SU-DHL-6 (cell line): ENCODE results near the gene HSPA5.

Experiments
- H2AFZ ChIP-seq: fragments of 200-600 bp; sonication (generic); 2 replicates; pipeline ENCODE4 v1.6.1; 2014; ENCODE audit warnings: low read depth, mild to moderate bottlenecking, moderate library complexity, mixed read lengths, antibody characterized with exemption, low read length; ENCODE audit not compliant: severe bottlenecking
- H3F3A ChIP-seq: fragments of 200-600 bp; shearing (Covaris generic); 2 replicates; pipeline ENCODE4 v1.6.0; 2016; ENCODE audit warnings: antibody characterized with exemption, mild to moderate bottlenecking; ENCODE audit not compliant: insufficient read depth
- H3K27ac ChIP-seq: fragments of 200-600 bp; sonication (generic); 2 replicates; pipeline ENCODE4 v1.5.1; 2016; ENCODE audit warnings: low read depth, mild to moderate bottlenecking, low read length, moderate library complexity, mixed read lengths
- H3K27me3 ChIP-seq: fragments of 200-600 bp; sonication (generic), shearing (Covaris generic); 2 replicates; pipeline ENCODE4 v1.6.0; 2014; ENCODE audit warnings: mild to moderate bottlenecking, low read length
- H3K36me3 ChIP-seq: fragments of 200-600 bp; sonication (generic); 2 replicates; pipeline ENCODE4 v1.6.1; 2014; ENCODE audit warnings: mild to moderate bottlenecking, low read length, mixed read lengths
- H3K4me2 ChIP-seq: fragments of 300-600, 200-600 bp; shearing (Covaris generic), sonication (generic); 2 replicates; pipeline ENCODE4 v1.6.0; 2014; ENCODE audit warnings: low read length, low read depth, mild to moderate bottlenecking; ENCODE audit not compliant: poor library complexity, severe bottlenecking
- H3K4me3 ChIP-seq: fragments of 200-600 bp; sonication (generic); 2 replicates; pipeline ENCODE4 v1.5.1; 2014; ENCODE audit warnings: antibody characterized with exemption, low read length, mild to moderate bottlenecking, mixed read lengths; ENCODE audit not compliant: insufficient read depth, poor library complexity, severe bottlenecking
- H3K79me2 ChIP-seq: fragments of 200-600 bp; sonication (generic); 2 replicates; pipeline ENCODE4 v1.6.1; 2014; ENCODE audit warnings: mild to moderate bottlenecking, low read length, moderate library complexity; ENCODE audit not compliant: insufficient read depth
- H3K9ac ChIP-seq: fragments of 200-600 bp; sonication (generic); 2 replicates; pipeline ENCODE4 v1.7.0; 2014; ENCODE audit warnings: mild to moderate bottlenecking, low read length
- H3K9me2 ChIP-seq: fragments of 200-600 bp; sonication (generic); replicated peaks from 2 replicates; pipeline ENCODE4 v1.6.1; 2014; ENCODE audit warnings: low read length; ENCODE audit not compliant: insufficient read depth
- H3K9me3 ChIP-seq: fragments of 200-600 bp; sonication (generic); 2 replicates; pipeline ENCODE4 v1.6.1; 2014; ENCODE audit warnings: low read length, mixed read lengths; ENCODE audit not compliant: insufficient read depth
- H4K20me1 ChIP-seq: fragments of 200-600 bp; sonication (generic); 2 replicates; pipeline ENCODE4 v1.6.1; 2014; ENCODE audit warnings: low read depth, mild to moderate bottlenecking, antibody characterized with exemption, low read length, moderate library complexity, mixed read lengths
- EZH2phosphoT487 ChIP-seq: fragments of 200-600 bp; sonication (generic), shearing (Covaris generic); conservative IDR thresholded peaks from 2 replicates; pipeline ENCODE4 v1.6.1; 2018; ENCODE audit warnings: mild to moderate bottlenecking, antibody characterized with exemption, low read length, moderate library complexity, mixed read lengths
- TF ChIP-seq, protein P1 (sequence below): fragments of 200-600 bp; sonication (generic); IDR thresholded peaks from one replicate; pipeline ENCODE4 v1.5.1; 2017; ENCODE audit warnings: antibody characterized with exemption, mild to moderate bottlenecking, low read length, moderate library complexity; ENCODE audit not compliant: insufficient read depth, poor library complexity, severe bottlenecking

The HSPA5 gene

DNA sequence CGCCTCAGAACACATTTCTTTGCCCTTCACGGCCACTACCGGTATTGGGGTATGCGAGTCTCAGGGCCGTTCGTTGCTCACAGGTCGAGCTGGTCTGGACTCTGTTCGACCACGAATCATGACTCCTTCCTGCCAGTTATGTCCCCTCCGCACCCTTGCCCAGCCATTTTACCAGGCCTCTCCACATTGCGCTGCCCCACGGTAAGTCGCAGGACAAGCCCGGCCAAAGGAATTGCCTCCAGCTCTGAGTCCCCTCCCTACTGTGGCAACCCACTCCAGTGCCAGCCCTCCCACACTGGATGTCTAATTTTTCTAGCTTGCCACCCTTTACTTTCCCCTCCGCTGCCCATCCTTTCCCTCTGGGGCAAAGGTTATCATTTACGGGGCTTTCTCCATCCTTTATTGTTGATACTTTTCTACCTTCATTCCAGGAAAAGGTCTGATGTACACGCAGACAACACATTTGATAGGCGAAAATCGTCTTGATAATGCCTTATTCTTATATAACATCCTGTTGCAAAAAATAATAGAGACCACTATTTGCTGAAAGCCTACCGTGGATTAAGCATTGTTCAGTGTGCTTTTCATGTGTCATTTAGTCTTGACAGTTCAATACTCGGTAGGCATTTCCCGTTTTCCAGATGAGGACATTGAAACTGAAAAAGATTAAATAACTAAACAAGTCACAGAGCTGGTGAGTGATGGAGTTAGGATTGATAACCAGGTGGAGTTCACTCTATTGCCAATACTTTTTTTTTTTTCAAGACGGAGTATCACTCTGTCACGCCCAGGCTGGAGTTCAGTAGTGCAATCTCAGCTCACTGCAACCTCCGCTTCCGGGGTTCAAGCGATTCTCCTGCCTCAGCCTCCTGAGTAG, 958 bp upstream of the HSPA5 start:
- peaks cover 22% of the 10 kb centered on the region; the same call in 1 of the 2 replicates for H4K20me1 ChIP-seq
- H2AFZ ChIP-seq = peak overlapping the region; percentile 43
- H3K4me2 ChIP-seq = peak overlapping the region; percentile 93
- H3K9me2 ChIP-seq = no peaks in the 10 kb centered on the region
- H3K4me3 ChIP-seq = peak overlapping the region; percentile 70
- peaks cover 34% of the 10 kb centered on the region for H3F3A ChIP-seq
- peak overlapping the region; percentile 52 for H3K27ac ChIP-seq
- H3K9me3 ChIP-seq = no peaks in the 10 kb centered on the region
- H3K36me3 ChIP-seq = peaks cover 26% of the 10 kb centered on the region
- H3K79me2 ChIP-seq = peaks cover 39% of the 10 kb centered on the region
- TF ChIP-seq, protein P1, sequence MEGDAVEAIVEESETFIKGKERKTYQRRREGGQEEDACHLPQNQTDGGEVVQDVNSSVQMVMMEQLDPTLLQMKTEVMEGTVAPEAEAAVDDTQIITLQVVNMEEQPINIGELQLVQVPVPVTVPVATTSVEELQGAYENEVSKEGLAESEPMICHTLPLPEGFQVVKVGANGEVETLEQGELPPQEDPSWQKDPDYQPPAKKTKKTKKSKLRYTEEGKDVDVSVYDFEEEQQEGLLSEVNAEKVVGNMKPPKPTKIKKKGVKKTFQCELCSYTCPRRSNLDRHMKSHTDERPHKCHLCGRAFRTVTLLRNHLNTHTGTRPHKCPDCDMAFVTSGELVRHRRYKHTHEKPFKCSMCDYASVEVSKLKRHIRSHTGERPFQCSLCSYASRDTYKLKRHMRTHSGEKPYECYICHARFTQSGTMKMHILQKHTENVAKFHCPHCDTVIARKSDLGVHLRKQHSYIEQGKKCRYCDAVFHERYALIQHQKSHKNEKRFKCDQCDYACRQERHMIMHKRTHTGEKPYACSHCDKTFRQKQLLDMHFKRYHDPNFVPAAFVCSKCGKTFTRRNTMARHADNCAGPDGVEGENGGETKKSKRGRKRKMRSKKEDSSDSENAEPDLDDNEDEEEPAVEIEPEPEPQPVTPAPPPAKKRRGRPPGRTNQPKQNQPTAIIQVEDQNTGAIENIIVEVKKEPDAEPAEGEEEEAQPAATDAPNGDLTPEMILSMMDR = no peak
- no peak for TF ChIP-seq EZH2phosphoT487
- peak overlapping the region; percentile 83 for H3K9ac ChIP-seq
- H3K27me3 ChIP-seq = no peaks in the 10 kb centered on the region

DNA sequence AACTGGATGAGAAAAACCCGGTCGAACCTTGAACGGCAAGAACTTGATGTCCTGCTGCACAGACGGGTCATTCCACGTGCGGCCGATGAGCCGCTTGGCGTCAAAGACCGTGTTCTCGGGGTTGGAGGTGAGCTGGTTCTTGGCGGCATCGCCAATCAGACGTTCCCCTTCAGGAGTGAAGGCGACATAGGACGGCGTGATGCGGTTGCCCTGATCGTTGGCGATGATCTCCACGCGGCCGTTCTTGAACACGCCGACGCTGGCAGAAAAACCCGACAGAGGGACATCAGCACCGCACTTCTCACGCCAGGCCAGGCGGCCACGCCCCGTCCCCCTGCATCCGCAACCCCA, 519 bp downstream of the HSPA5 start:
- no peak for TF ChIP-seq EZH2phosphoT487
- TF ChIP-seq, protein P1 = no peak
- Histone ChIP-seq H2AFZ (no peak overlapping the region), H3K36me3 (peaks cover 31% of the 10 kb centered on the region), H3K9ac (peak overlapping the region; percentile 91), H3K79me2 (peaks cover 42% of the 10 kb centered on the region), H3K27ac (peak overlapping the region; percentile 60), H3F3A (peaks cover 48% of the 10 kb centered on the region), H3K27me3 (no peaks in the 10 kb centered on the region), H3K4me3 (peak overlapping the region; percentile 80), H3K9me3 (no peaks in the 10 kb centered on the region), H3K4me2 (peak overlapping the region; percentile 81), H4K20me1 (peaks cover 22% of the 10 kb centered on the region; the same call in 1 of the 2 replicates), H3K9me2 (no peaks in the 10 kb centered on the region)

DNA sequence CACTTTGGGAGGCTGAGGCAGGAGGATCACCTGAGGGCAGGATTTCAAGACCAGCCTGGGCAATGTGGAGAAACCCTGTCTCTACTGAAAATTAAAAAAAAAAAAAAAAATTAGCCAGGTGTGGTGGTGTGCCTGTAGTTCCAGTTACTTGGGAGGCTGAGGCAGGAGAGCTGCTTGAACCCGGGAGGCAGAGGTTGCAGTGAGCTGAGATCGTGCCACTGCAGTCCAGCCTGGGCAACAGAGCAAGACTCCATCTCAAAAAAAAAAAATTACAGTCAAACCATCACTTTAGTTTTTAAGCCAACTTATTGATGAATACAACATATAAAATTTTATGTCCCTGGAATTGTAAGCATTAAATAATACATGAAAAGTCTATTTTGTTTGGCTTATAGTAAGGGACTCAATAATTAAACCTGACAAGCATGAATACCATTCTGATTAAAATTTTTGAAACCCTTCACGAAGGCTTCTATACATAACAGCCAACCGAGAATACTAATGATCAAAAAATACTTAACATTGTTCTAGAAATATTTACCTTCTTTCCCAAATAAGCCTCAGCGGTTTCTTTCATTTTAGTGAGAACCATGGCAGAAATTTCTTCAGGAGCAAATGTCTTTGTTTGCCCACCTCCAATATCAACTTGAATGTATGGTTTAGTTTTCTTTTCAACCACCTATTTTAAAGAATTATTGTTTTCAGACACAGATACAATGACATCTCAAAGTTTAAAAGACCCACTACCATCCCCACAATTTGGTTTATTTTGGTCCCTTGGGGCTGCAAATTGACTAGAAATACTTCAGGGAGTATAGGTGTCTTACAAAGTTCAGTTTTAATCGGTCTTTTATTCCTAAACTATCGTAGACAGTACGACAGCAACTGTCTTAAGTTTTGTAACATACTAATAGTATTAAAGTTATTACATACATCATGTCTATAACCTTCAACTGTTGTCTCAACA, 1.2 kb downstream of the HSPA5 start:
- H4K20me1 ChIP-seq = peaks cover 22% of the 10 kb centered on the region; the same call in 1 of the 2 replicates

More for the DNA sequence above, 1.2 kb downstream of the HSPA5 start:
- Histone ChIP-seq H3K9me2 (no peaks in the 10 kb centered on the region), H2AFZ (no peak overlapping the region), H3K36me3 (peaks cover 34% of the 10 kb centered on the region), H3K9me3 (no peaks in the 10 kb centered on the region), H3K27me3 (no peaks in the 10 kb centered on the region), H3K79me2 (peaks cover 42% of the 10 kb centered on the region), H3K9ac (peak overlapping the region; percentile 91), H3K27ac (peak overlapping the region; percentile 60), H3K4me3 (peak overlapping the region; percentile 80), H3F3A (peaks cover 55% of the 10 kb centered on the region), H3K4me2 (peak overlapping the region; percentile 81)
- TF ChIP-seq, protein P1 = no peak
- no peak for TF ChIP-seq EZH2phosphoT487
